Skin of body (tissue), 2 donors: ENCODE measurements around the gene MPRIP. TPM values are rescaled to one million over a fixed set of nuclear protein-coding genes. Genes with fewer than 3 reads are reported as not detected.

Experiments used
- DNase-seq: peaks from one replicate; lab custom pipeline; 2025; lab: John Stamatoyannopoulos, UW
- total RNA-seq: library from RNA; depleted of rRNA; stranded (reverse); fragments of >200 nt; gene quantifications from one replicate; pipeline ENCODE4 v1.2.3, GENCODE V29; 2014

The MPRIP gene
- total RNA-seq, 1 donor from 2014 or later, result 103 TPM

DNA sequence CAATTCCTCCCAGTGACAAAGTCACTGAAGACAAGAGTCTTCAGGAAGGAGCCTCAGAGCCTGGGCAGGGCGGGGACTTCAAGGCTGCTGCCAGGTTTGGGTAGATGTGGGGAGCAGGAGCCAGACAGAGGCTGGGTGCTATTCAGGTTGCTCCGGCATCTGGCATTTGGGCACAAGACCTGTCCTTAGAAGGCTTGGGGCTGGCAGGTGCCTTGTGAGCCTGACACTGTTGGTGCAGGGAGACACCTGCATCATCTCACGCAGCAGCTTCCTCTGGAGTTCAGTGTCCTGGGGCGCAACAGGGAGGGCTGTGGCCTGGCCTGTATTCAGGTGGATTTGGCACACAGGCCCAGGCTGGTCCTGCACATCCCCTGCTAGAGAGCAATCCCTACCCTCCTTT lies 65.0 kb downstream of the MPRIP start:
- DNase-seq, result no peak

GRCh38 chr17:17107891-17108431 lies 65.7 kb downstream of the MPRIP start:
- DNase-seq, result no peak

DNA sequence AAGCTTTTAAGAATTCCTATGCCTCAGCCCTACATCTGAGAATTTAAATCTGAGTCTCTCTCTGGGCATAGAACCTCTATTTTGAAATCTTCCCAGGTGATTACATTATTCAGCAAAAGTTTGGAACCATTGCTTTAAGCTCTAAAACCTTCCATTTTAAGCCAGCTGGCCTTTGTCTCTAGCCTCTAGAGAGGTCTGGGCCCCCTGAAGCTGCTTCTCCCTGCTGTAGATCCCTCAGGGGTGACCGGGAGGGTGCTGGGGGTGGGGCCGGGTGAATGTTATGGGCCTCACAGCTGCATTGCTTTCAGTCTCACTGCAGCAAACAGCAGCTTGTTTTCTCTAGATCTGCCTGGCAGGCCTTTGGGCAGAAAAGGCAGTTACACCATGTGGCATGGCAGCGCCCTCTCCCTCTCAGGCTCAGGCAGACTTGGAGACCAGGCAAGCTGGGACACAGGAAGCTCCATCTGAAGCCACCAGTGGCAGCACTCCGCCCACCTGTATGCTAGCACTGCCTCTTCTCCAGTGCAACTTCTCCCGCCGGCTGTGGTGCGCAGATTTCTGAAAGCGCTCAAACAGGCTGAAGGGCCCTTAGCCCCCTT lies 66.3 kb downstream of the MPRIP start:
- no peak for DNase-seq

DNA sequence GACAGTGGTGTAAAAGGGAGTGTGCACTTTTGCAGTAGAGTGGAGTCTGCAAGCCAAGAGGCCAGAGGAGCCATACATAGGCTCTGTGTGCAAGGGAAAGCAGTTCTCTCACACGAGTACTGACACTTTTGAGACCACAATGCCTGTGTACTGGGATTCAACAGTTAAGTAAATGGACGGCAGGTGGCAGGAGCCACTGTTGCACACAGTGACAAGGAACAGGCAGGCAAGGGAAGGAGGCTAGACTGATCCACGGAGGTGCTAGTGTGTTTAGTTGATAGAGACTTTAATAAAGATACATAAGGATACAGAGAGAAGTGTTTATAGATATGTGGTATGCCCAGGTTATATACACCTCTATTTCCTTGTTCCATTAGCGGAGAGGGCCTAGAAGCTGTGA lies 67.0 kb downstream of the MPRIP start:
- DNase-seq, result no peak

DNA sequence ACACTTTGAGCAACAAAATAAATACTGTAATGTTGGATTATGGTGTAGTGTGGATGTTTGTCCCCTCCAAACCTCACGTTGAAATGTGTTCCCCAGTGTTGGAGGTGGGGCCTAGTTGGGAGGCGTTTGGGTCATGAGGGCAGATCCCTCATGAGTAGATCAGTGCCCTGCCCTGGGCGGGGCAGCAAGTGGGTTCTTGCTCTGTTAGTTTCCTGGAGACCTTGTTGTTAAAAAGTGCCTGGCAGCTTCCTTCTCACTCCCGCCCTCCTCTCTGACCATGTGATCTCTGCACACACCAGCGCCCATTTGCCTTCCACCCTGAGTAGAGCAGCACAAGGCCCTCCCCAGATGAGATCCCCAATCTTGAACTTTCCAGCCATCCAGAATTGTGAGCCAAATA lies 67.7 kb downstream of the MPRIP start:
- DNase-seq, result no peak

DNA sequence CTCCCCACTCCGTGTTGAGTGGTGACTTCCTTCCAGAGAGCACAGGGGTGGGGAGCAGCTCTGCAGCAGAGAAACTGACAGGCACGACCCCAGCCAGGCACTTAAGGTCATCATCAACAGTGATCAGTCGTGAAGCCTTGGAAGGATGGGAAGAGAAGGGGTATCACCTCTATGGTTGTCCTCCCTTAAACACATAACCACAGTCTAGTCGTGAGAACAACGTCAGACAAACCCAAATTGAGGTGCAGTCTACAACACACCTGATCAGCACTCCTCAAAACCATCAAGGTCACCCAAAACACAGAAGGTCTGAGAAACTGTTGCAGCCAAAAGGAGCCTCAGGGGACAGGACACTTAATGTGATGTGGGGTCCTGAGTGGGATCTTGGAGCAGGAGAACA lies 68.3 kb downstream of the MPRIP start:
- DNase-seq, result no peak

- DNase-seq, result no peak
Observed at GRCh38 chr17:17111401-17112393, 69.4 kb downstream of the MPRIP start.

GRCh38 chr17:17112628-17113200 lies 70.5 kb downstream of the MPRIP start:
- DNase-seq, result no peak

DNA sequence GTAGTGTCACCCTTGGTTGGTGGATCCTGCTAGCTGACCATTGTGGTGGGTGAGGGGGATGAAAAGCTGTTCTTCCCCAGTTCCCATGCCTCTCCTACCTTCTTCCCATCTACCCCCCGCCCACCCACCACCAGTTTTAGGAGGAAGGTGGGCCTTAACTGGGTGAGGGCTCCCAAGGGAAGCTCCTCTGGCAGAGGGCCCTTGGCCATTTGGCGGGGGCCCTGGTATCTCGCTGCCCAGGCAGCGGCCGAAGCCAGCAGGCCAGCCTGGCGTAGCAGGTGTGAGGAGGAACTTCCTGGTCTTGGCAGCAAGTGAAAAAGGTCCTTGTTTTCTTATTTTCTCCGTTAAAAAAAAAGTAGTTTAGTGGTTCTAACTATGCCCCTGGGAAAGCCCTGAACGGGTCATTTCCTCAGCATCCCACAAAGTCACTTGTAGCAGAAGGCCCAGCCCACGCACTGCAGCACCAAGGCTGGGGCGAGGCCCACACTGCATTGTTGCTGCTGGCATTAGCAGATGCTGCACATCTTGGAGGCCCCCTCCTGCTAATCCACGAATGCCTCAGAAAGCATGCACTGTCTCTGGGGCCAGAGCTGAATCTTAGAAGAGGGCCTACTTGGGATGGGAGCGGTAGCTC lies 72.5 kb downstream of the MPRIP start:
- DNase-seq, result no peak

DNA sequence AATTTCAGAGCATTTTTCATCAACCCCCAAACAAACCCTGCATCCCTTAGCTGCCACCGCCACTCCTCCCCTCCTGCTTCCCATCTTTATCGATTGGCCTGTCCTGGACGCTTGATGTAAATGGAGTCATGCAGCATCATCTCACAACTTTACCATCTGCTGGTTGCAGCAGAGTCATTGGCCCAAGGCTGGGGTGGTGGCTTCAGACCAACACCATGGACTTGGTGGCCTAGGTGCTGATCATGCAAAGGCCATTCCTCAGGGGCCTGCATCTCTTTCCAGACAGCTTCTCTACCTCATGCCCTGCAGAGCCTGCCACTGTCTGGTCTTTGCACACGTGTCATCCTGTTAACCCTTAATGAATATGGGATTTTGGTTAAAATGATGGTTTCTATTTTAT lies 73.4 kb downstream of the MPRIP start:
- no peak for DNase-seq

DNA sequence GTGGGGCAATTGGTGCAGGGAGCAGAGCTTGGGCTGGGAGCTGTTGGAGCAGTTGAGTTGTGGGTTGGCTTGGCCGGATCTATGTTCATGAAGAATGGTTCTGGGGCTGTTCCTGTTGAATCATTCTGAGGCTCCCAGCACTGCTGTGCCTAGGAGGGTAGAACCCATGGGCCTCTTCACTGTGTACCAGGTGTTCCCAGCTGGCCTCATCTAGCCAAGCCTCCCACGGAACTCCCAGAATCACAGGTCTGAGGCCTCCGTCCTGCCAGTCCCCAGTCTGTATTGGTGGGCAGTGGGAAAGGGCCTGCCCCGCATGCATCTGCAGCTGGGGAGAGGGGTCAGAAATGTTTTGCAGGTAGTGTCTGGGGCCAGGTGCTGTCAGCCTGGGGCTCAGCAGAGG lies 74.1 kb downstream of the MPRIP start:
- DNase-seq, result no peak

- DNase-seq, result no peak
Observed at GRCh38 chr17:17117923-17118322, 75.7 kb downstream of the MPRIP start.

DNA sequence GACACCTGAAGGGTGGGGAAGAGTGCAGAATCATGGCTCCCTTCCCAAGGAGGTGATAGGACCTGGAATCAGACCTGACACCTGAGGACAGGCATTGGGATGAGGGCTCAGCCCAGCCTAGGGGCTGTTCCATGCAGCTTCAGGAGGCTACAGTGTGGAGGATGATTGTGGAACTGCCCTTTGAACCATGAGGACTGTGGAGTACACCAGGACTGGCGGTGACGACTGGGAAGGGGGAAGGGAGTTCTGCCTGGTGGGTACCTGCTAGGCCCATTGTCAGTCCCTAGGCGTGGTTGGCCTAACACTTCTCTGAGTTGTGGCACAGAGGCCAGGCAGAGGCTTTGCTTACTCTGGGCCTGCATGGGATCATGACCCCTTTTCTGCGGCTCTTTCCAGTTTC lies 76.1 kb downstream of the MPRIP start:
- no peak for DNase-seq

DNA sequence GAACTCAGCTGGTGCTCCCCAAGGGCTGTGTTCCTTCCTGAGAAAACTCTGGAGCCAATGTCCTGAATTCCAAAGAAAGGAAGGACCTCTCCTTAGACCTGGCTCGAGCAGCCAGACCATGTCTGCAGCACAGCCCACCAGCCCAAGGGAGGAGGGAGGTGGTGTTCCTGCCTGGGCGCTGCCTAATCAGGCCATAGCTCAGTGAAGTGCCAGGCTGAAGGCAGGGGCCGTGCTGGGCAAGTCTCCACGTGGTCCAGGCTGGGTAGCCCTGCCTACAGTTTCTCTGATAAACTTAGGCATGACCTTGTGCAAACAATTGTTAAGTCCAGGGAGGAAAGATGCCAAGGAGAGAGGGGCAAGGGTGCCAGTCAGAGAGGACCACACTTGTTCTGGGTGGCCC lies 76.8 kb downstream of the MPRIP start:
- no peak for DNase-seq

- DNase-seq, result peak; percentile 42
Observed at GRCh38 chr17:17119533-17119932, 77.3 kb downstream of the MPRIP start.

DNA sequence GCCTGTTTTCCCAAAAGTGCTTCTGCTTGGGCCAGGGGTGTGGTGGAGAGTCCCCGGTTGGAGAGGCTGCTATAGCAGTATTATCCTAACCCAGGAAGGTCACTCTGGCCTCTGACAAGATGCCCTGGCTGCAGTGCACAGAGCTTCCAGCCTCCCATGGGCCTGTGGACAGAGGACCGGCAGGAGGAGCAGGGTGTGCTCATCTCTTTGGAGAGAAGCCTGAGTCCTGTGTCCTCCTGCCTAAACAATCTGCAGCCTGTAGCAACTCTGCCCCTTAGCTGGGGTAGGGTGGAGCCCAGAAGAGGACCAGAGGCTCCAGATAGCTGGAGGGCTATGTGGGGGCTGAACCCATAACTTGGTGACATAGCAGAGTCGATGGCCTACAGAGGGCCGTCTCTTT lies 78.0 kb downstream of the MPRIP start:
- no peak for DNase-seq

- DNase-seq, result no peak
Observed at GRCh38 chr17:17120701-17121100, 78.4 kb downstream of the MPRIP start.

GRCh38 chr17:17121162-17121561 lies 78.9 kb downstream of the MPRIP start:
- DNase-seq, result no peak

GRCh38 chr17:17122781-17123483 lies 80.7 kb downstream of the MPRIP start:
- no peak for DNase-seq

- no peak for DNase-seq
Observed at GRCh38 chr17:17124341-17124740, 82.1 kb downstream of the MPRIP start.
